H1 (cell line): ENCODE measurements around the gene MMEL1. TPM values are rescaled to one million over a fixed set of nuclear protein-coding genes. Genes with fewer than 3 reads are reported as not detected.

Source experiments
- CTCF ChIA-PET: fragments of 300-600 bp; sonication (Branson Sonifier 250); formaldehyde crosslinking; loops from one replicate; lab custom pipeline; 2021; ENCODE audit not compliant: partially characterized antibody; lab: Charles Lee
- POLR2A ChIA-PET: fragments of 300-600 bp; sonication (Branson Sonifier 250); formaldehyde crosslinking; loops from one replicate; lab custom pipeline; 2021; ENCODE audit warnings: inconsistent platforms; ENCODE audit not compliant: partially characterized antibody; lab: Charles Lee
- DNase-seq, 2 experiments: peaks; one replicate each; pipeline versions ENCODE4 v3.0.0 to v3.0.0-alpha.2; 2010 to 2022; ENCODE audit warnings: low spot score in 2 of 2, low read depth in 1 of 2, mixed read lengths in 1 of 2
- FAIRE-seq: peaks from 2 replicates; lab custom pipeline; 2011; peaks lifted over from hg19 to GRCh38; lab: Jason Lieb, UNC
- H2AFZ ChIP-seq: 2 replicates; pipeline ENCODE4 v1.8.1; 2012; ENCODE audit warnings: low read length, inconsistent platforms
- H2AK5ac ChIP-seq: 2 replicates; pipeline ENCODE4 v1.6.1; 2013; ENCODE audit warnings: low read depth, low read length
- H2BK120ac ChIP-seq: replicated peaks from 2 replicates; pipeline ENCODE3; 2013; ENCODE audit warnings: low read depth, low read length, inconsistent platforms
- H2BK12ac ChIP-seq: 2 replicates; pipeline ENCODE4 v1.6.1; 2013; ENCODE audit warnings: low read depth, low read length
- H2BK15ac ChIP-seq: 2 replicates; pipeline ENCODE4 v1.6.1; 2013; ENCODE audit warnings: low read length
- H2BK20ac ChIP-seq: 2 replicates; pipeline ENCODE4 v1.6.1; 2013; ENCODE audit warnings: low read length
- H2BK5ac ChIP-seq: 2 replicates; pipeline ENCODE4 v1.6.1; 2013; ENCODE audit warnings: low read depth, low read length
- H3K14ac ChIP-seq: 2 replicates; pipeline ENCODE4 v1.6.1; 2013; ENCODE audit warnings: inconsistent platforms; ENCODE audit not compliant: insufficient read length
- H3K18ac ChIP-seq: 2 replicates; pipeline ENCODE4 v1.6.1; 2013; ENCODE audit warnings: low read length; ENCODE audit errors: extremely low read depth
- H3K23ac ChIP-seq: 2 replicates; pipeline ENCODE4 v1.6.1; 2013; ENCODE audit warnings: inconsistent platforms; ENCODE audit not compliant: insufficient read length
- H3K23me2 ChIP-seq: 2 replicates; pipeline ENCODE4 v1.6.1; 2013; ENCODE audit warnings: low read depth, low read length
- H3K27ac ChIP-seq: 2 replicates; pipeline ENCODE4 v1.6.1; 2011; ENCODE audit warnings: low read depth, low read length, inconsistent platforms
- H3K27me3 ChIP-seq, 4 experiments: replicated peaks in 1 of 4; 1 replicate in 1 of 4; 2 replicates in 3 of 4; pipeline versions ENCODE4 v1.6.1 to v1.8.1; 2011 to 2013; ENCODE audit warnings: low read length in 3 of 4, mild to moderate bottlenecking in 3 of 4, inconsistent platforms in 2 of 4, mixed read lengths in 2 of 4, moderate library complexity in 1 of 4; ENCODE audit not compliant: control insufficient read depth in 3 of 4, insufficient read depth in 3 of 4; ENCODE audit errors: extremely low read depth in 1 of 4
- H3K36me3 ChIP-seq, 4 experiments: 2 replicates each; pipeline versions ENCODE4 v1.6.1 to v1.8.1; 2011 to 2013; ENCODE audit warnings: mild to moderate bottlenecking in 4 of 4, low read length in 3 of 4, moderate library complexity in 2 of 4, control low read depth in 1 of 4, inconsistent platforms in 1 of 4; ENCODE audit not compliant: insufficient read depth in 4 of 4, control insufficient read depth in 2 of 4
- H3K4ac ChIP-seq: replicated peaks from 2 replicates; pipeline ENCODE3; 2013; ENCODE audit warnings: low read length, low read depth, mixed read lengths, inconsistent platforms; ENCODE audit not compliant: insufficient read length
- H3K4me1 ChIP-seq, 4 experiments: replicated peaks in 1 of 4; 1 replicate in 1 of 4; 2 replicates in 3 of 4; pipeline versions ENCODE4 v1.6.1 to v1.8.1; 2011 to 2013; ENCODE audit warnings: low read length in 3 of 4, inconsistent platforms in 2 of 4, mixed read lengths in 1 of 4; ENCODE audit not compliant: insufficient read depth in 4 of 4, control insufficient read depth in 3 of 4
- H3K4me2 ChIP-seq, 2 experiments: 2 replicates each; pipeline versions ENCODE4 v1.6.1 to v1.8.1; 2011 to 2013; ENCODE audit warnings: low read depth in 2 of 2, low read length in 2 of 2, control low read depth in 1 of 2, inconsistent platforms in 1 of 2, mild to moderate bottlenecking in 1 of 2; ENCODE audit not compliant: insufficient read depth in 1 of 2
- H3K4me3 ChIP-seq, 4 experiments: fragments of 200-600, 300-600 bp in 1 of 4; sonication (generic), shearing (Covaris generic), sonication (Bioruptor Twin) in 1 of 4; 2 replicates each; pipeline versions ENCODE4 v1.5.1 to v1.8.1; 2011 to 2016; ENCODE audit warnings: low read length in 4 of 4, low read depth in 3 of 4, control low read depth in 2 of 4, inconsistent platforms in 2 of 4, mild to moderate bottlenecking in 2 of 4, mixed read lengths in 1 of 4, moderate library complexity in 1 of 4; ENCODE audit not compliant: insufficient read depth in 2 of 4; ENCODE audit errors: extremely low read depth in 1 of 4
- H3K56ac ChIP-seq: replicated peaks from 2 replicates; pipeline ENCODE3; 2013; ENCODE audit warnings: low read depth, mild to moderate bottlenecking, mixed read lengths, low read length, inconsistent platforms; ENCODE audit not compliant: insufficient read length
- H3K79me1 ChIP-seq: 2 replicates; pipeline ENCODE4 v1.6.1; 2013; ENCODE audit warnings: low read depth, low read length, control low read depth
- H3K79me2 ChIP-seq, 2 experiments: 2 replicates each; pipeline versions ENCODE4 v1.6.1 to v1.8.1; 2012 to 2013; ENCODE audit warnings: low read length in 2 of 2, mild to moderate bottlenecking in 2 of 2, inconsistent platforms in 1 of 2; ENCODE audit not compliant: insufficient read depth in 2 of 2, control insufficient read depth in 1 of 2
- H3K9ac ChIP-seq, 4 experiments: replicated peaks in 1 of 4; 1 replicate in 1 of 4; 2 replicates in 3 of 4; pipeline versions ENCODE4 v1.6.1 to v1.8.1; 2011 to 2013; ENCODE audit warnings: low read depth in 3 of 4, low read length in 3 of 4, control low read depth in 2 of 4, mild to moderate bottlenecking in 2 of 4, moderate library complexity in 2 of 4, inconsistent platforms in 1 of 4; ENCODE audit errors: extremely low read depth in 1 of 4
- H3K9me3 ChIP-seq, 2 experiments: 2 replicates each; pipeline versions ENCODE4 v1.6.1 to v1.8.1; 2012 to 2013; ENCODE audit warnings: mild to moderate bottlenecking in 2 of 2, moderate library complexity in 2 of 2, control low read depth in 1 of 2, inconsistent platforms in 1 of 2, low read depth in 1 of 2, low read length in 1 of 2, mixed read lengths in 1 of 2; ENCODE audit not compliant: insufficient read depth in 2 of 2
- H4K20me1 ChIP-seq, 2 experiments: replicated peaks in 1 of 2; 2 replicates each; pipeline versions ENCODE3 to v1.8.1; 2011 to 2013; ENCODE audit warnings: inconsistent platforms in 2 of 2, low read length in 2 of 2, mild to moderate bottlenecking in 1 of 2; ENCODE audit not compliant: insufficient read depth in 2 of 2, control insufficient read depth in 1 of 2
- H4K5ac ChIP-seq: 2 replicates; pipeline ENCODE4 v1.6.1; 2013; ENCODE audit warnings: low read length, low read depth, mixed read lengths, inconsistent platforms; ENCODE audit not compliant: insufficient read length
- H4K8ac ChIP-seq: 2 replicates; pipeline ENCODE4 v1.8.0; 2013; ENCODE audit warnings: mild to moderate bottlenecking, moderate library complexity, low read length, inconsistent platforms; ENCODE audit not compliant: insufficient read depth; ENCODE audit errors: extremely low read depth
- H4K91ac ChIP-seq: replicated peaks from 2 replicates; pipeline ENCODE3; 2013; ENCODE audit warnings: low read length, mixed read lengths, inconsistent platforms; ENCODE audit not compliant: insufficient read length
- CEBPB ChIP-seq: IDR thresholded peaks from 2 replicates; pipeline ENCODE4 v1.6.1; 2012; ENCODE audit warnings: low read depth, low read length
- CHD2 ChIP-seq: IDR thresholded peaks from 2 replicates; pipeline ENCODE4 v1.6.1; 2012; ENCODE audit warnings: low read length, improper control_type of control experiment
- E2F6 ChIP-seq: IDR thresholded peaks from 2 replicates; pipeline ENCODE4 v1.6.1; 2012; ENCODE audit warnings: inconsistent platforms
- JUND ChIP-seq: IDR thresholded peaks from 2 replicates; pipeline ENCODE4 v1.6.1; 2011; ENCODE audit warnings: mild to moderate bottlenecking, improper control_type of control experiment, low read length
- KDM1A ChIP-seq: fragments of 200-600, 300-600 bp; sonication (generic); IDR thresholded peaks from 2 replicates; pipeline ENCODE4 v1.7.1; 2016; ENCODE audit warnings: mild to moderate bottlenecking, low read length, borderline replicate concordance
- NRF1 ChIP-seq: IDR thresholded peaks from 2 replicates; pipeline ENCODE4 v1.6.1; 2011; ENCODE audit warnings: mild to moderate bottlenecking, low read depth, low read length, improper control_type of control experiment
- RFX5 ChIP-seq: IDR thresholded peaks from 2 replicates; pipeline ENCODE4 v1.6.1; 2011; ENCODE audit warnings: low read depth, low read length, improper control_type of control experiment, borderline replicate concordance
- RXRA ChIP-seq: IDR thresholded peaks from 2 replicates; pipeline ENCODE4 v1.6.1; 2011; ENCODE audit warnings: low read depth, mild to moderate bottlenecking, low read length, moderate library complexity; ENCODE audit not compliant: insufficient read depth
- SAP30 ChIP-seq: fragments of 300-600 bp; sonication (generic); IDR thresholded peaks from 2 replicates; pipeline ENCODE4 v1.7.1; 2012; ENCODE audit warnings: low read length, moderate library complexity, mild to moderate bottlenecking, inconsistent platforms; ENCODE audit not compliant: insufficient read depth, insufficient replicate concordance
- SRF ChIP-seq: IDR thresholded peaks from 2 replicates; pipeline ENCODE4 v1.6.1; 2011; ENCODE audit warnings: mild to moderate bottlenecking, low read depth, low read length, moderate library complexity
- TCF12 ChIP-seq: IDR thresholded peaks from 2 replicates; pipeline ENCODE4 v1.6.1; 2011; ENCODE audit warnings: low read depth, mild to moderate bottlenecking, low read length
- WGBS, 2 experiments: shearing (Covaris generic) in 1 of 2; methylation state at CpG; one replicate each; pipeline versions ENCODE4 v1.1.6 to v1.1.7; 2013 to 2015; ENCODE audit warnings: low lambda C conversion rate in 2 of 2, mixed read lengths in 2 of 2, inconsistent platforms in 1 of 2, low coverage in 1 of 2, missing lambda C conversion rate in 1 of 2; ENCODE audit not compliant: insufficient replicate concordance in 2 of 2, insufficient coverage in 1 of 2, insufficient read length in 1 of 2; ENCODE audit errors: extremely low coverage in 1 of 2, missing lambda C conversion rate in 1 of 2; 5-methylcytosine and 5-hydroxymethylcytosine counted together
- polyA plus RNA-seq, 7 experiments: library from polyadenylated mRNA; depleted of rRNA in 3 of 7; stranded (reverse) in 5 of 7; unstranded in 2 of 7; fragments of >200 nt in 5 of 7; fragments of 200-250 nt in 2 of 7; gene quantifications; 1 replicate in 5 of 7; 2 replicates in 1 of 7; 4 replicates in 1 of 7; pipeline versions ENCODE4 v1.2.1 to v1.2.3, GENCODE V29; 2011 to 2013; ENCODE audit warnings: missing spikeins in 2 of 7, mixed read lengths in 2 of 7
- total RNA-seq: library from RNA; stranded (reverse); fragmentation: NEBNext Ultra II Directional; extraction: Animal tissue kit (Norgen Biotek cat#: 25700); gene quantifications from 2 replicates; pipeline ENCODE4 v1.2.1, GENCODE V29; 2021

The MMEL1 gene
- total and polyA plus RNA-seq, 2 of the 8 experiments (the other 6 are each of a cell fraction or from before 2014, with no cell fraction given) = 0.91 to 1.7 TPM

- peaks cover 0 to 4% (median 1%) of the 10 kb centered on the region in 4 experiments; a peak in 2 of 7 replicates for H3K4me1 ChIP-seq
- H3K36me3 ChIP-seq = no peaks in the 10 kb centered on the region
- FAIRE-seq = no peak
- H2BK12ac ChIP-seq = no peak overlapping the region
- no peak overlapping the region for H4K5ac ChIP-seq
- H2BK15ac ChIP-seq = no peak overlapping the region
- no peaks in the 10 kb centered on the region for H4K20me1 ChIP-seq
- H2BK20ac ChIP-seq = no peak overlapping the region
- no peak overlapping the region for H3K27ac ChIP-seq
- H4K8ac ChIP-seq = no peak overlapping the region
- H3K4me3 ChIP-seq = no peak overlapping the region
- H3K4me2 ChIP-seq = no peak overlapping the region
- H4K91ac ChIP-seq = no peak overlapping the region
- no peaks in the 10 kb centered on the region for H3K27me3 ChIP-seq
- no peak overlapping the region for H3K56ac ChIP-seq
- ChIA-PET CTCF (interaction anchor here (5.1 kb wide), 1 partner anchor 12 kb away, joined by 33 read pairs; no protein-coding TSS in a partner anchor), POLR2A (no interaction called here)
- H2BK5ac ChIP-seq = no peak overlapping the region
- H2AK5ac ChIP-seq = no peak overlapping the region
- TF ChIP-seq NRF1 (no peak), CHD2 (no peak), RXRA (no peak), CEBPB (no peak), SAP30 (no peak), E2F6 (no peak), TCF12 (no peak), KDM1A (no peak), SRF (no peak), JUND (no peak), RFX5 (no peak)
- DNase-seq = no peak
- no peak overlapping the region for H3K4ac ChIP-seq
- H3K18ac ChIP-seq = no peak overlapping the region
- no peaks in the 10 kb centered on the region for H3K79me2 ChIP-seq
- WGBS, 2 experiments = 91% methylated on average over 9 of the region's 9 CpGs; no CpG with 5 or more reads in 1 of the 2 experiments
- no peak overlapping the region for H3K23ac ChIP-seq
- H2BK120ac ChIP-seq = no peak overlapping the region
- peaks cover 5 to 8% of the 10 kb centered on the region in 2 experiments for H3K9me3 ChIP-seq
- no peak overlapping the region for H3K9ac ChIP-seq
- no peak overlapping the region for H2AFZ ChIP-seq
- H3K79me1 ChIP-seq = no peaks in the 10 kb centered on the region
- H3K23me2 ChIP-seq = no peaks in the 10 kb centered on the region
- H3K14ac ChIP-seq = no peak overlapping the region
These were observed 58.5 kb downstream of the MMEL1 start for GRCh38 chr1:2574350-2574749.
